Heart right ventricle (tissue), 16 donors: ENCODE data around the gene SLC4A9. TPM values are rescaled to one million over a fixed set of nuclear protein-coding genes. Genes with fewer than 3 reads are reported as not detected.

Experiments
- ATAC-seq, 8 donors: fragments of 200-7000 bp; cut with Tn5 transposase; one replicate each; pipeline ENCODE4 v1.9.1; 2020; ENCODE audit warnings: mild to moderate bottlenecking in 8 of 8, moderate library complexity in 8 of 8, moderate number of reproducible peaks in 1 of 8
- DNase-seq, 2 donors: peaks; one replicate each; pipeline ENCODE4 v3.0.0-alpha.2; 2020
- H3K27ac ChIP-seq, 10 donors: fragments of 200-600 bp; sonication (generic) in 2 of 10; one replicate each; pipeline versions ENCODE4 v1.5.0 to v1.8.0; 2020 to 2022; ENCODE audit warnings: mild to moderate bottlenecking in 3 of 10
- H3K27me3 ChIP-seq, 7 donors: fragments of 200-600 bp; one replicate each; pipeline ENCODE4 v1.8.0; 2021 to 2022; ENCODE audit warnings: mild to moderate bottlenecking in 2 of 7
- H3K36me3 ChIP-seq, 9 donors: fragments of 200-600 bp; sonication (generic) in 1 of 9; one replicate each; pipeline versions ENCODE4 v1.5.0 to v1.8.0; 2020 to 2022; ENCODE audit warnings: mild to moderate bottlenecking in 2 of 9
- H3K4me1 ChIP-seq, 9 donors: fragments of 200-600 bp; sonication (generic) in 1 of 9; one replicate each; pipeline versions ENCODE4 v1.5.0 to v1.8.0; 2020 to 2022; ENCODE audit warnings: mild to moderate bottlenecking in 4 of 9
- H3K4me3 ChIP-seq, 10 donors: fragments of 200-600 bp; sonication (generic) in 2 of 10; one replicate each; pipeline versions ENCODE4 v1.5.0 to v1.8.0; 2020 to 2022; ENCODE audit warnings: mild to moderate bottlenecking in 7 of 10, moderate library complexity in 2 of 10
- H3K9me3 ChIP-seq, 11 donors: fragments of 200-600 bp in 10 of 11; sonication (generic) in 2 of 11; one replicate each; pipeline versions ENCODE4 v1.5.0 to v1.8.0; 2013 to 2022; ENCODE audit warnings: mild to moderate bottlenecking in 2 of 11, control low read depth in 1 of 11, moderate library complexity in 1 of 11
- WGBS, 2 donors: extraction: QIAGEN DNeasy Blood & Tissue Kit; methylation state at CpG; one replicate each; pipeline ENCODE4 v1.1.7; 2013; ENCODE audit warnings: inconsistent platforms in 1 of 2; 5-methylcytosine and 5-hydroxymethylcytosine counted together
- intact Hi-C, 10 donors: fragments of 100-400 bp; cut with DNase I; formaldehyde crosslinking; loops; one replicate each; pipeline versions ENCODE4 v1.11.1 to v1.14.2; 2022
- polyA plus RNA-seq, 2 donors: library from polyadenylated mRNA; stranded (reverse); fragments of 200-250 nt; gene quantifications; one replicate each; pipeline ENCODE4 v1.2.3, GENCODE V29; 2013
- total RNA-seq, 10 donors: library from RNA; stranded (reverse); fragmentation: NEBNext Ultra II Directional in 3 of 10; extraction: Animal tissue kit (Norgen Biotek cat#: 25700) in 3 of 10; gene quantifications; one replicate each; pipeline versions ENCODE4 v1.2.1 to v1.2.4, GENCODE V29; 2021 to 2023
- TF ChIP-seq, protein P1 (sequence below), 9 donors: fragments of 200-600 bp; sonication (generic) in 2 of 9; IDR thresholded peaks; one replicate each; pipeline versions ENCODE4 v1.5.0 to v1.8.0; 2021 to 2022; ENCODE audit warnings: antibody characterized with exemption in 9 of 9, mild to moderate bottlenecking in 5 of 9, moderate library complexity in 1 of 9
- donor health status: Arrhythmogenic right ventricular cardiomyopathy.
- donor health status: ischemic (EF 13 %, LVEDD 7.1; RV severe dilation, severe dysfunction).
- donor health status: healthy with polysubstance abuse.
- donor health status: DM: no; HTN: yes; CAD: no.
- donor health status: DM: no; HTN: no; CAD: no.
- donor health status: ischemic (EF 25% LVEDD 6.9; RV normal size, moderate dysfunction).
- donor health status: ischemic (EF 25% LVEDD 5.7; RV mildly dilated, moderate dysfunction).
- donor health status: healthy.
- donor health status: DM: yes; HTN: yes; CAD: no.
- donor health status: Ischemic cardiomyopathy.
- donor health status: ischemic (EF 35%, LVEDD 5.7; RV mildly dilated, moderate dysfunction).
- donor health status: nonischemic (EF 11% LVEDD 7.7; RV severe dilation, severe dysfunction).
- donor health status: DM: yes; HTN: yes; CAD: no.
- donor health status: PGD.
- donor health status: ischemic (EF 29% LVEDD 5.4; RV normal size, mild dysfunction).
- donor health status: nonischemic (EF 23%, LVEDD 6.1; RV moderate dilation, normal function).

Gene SLC4A9
- total and polyA plus RNA-seq, 12 donors = 0.01 to 0.34 (median 0.20) TPM; not detected in 8

DNA sequence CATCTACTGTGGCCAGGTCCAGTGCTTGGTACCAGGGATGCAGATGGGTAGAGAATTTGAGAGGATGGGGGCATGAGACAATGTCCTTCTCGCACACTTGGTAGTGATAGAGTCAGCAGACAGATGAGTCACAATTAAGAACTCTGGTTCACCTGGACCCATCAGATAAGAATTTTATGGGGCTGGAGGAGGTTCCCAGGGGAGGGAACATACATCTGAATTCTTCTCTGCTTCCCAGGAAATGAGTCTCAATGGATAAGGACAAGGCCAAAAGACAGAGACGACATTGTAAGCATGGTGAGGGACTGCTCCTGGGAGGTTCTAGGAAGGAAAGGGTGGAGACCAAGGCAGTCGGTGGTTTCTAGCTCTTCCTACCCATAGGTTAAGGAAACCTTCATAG, 5.3 kb downstream of the SLC4A9 start:
- Histone ChIP-seq H3K27ac (no peak overlapping the region), H3K36me3 (no peaks in the 10 kb centered on the region), H3K9me3 (no peaks in the 10 kb centered on the region), H3K4me3 (no peak overlapping the region), H3K27me3 (no peaks in the 10 kb centered on the region), H3K4me1 (peaks cover 0 to 8% (median 6%) of the 10 kb centered on the region in 9 donors)
- ATAC-seq (no peak), DNase-seq (no peak)
- TF ChIP-seq, protein P1, sequence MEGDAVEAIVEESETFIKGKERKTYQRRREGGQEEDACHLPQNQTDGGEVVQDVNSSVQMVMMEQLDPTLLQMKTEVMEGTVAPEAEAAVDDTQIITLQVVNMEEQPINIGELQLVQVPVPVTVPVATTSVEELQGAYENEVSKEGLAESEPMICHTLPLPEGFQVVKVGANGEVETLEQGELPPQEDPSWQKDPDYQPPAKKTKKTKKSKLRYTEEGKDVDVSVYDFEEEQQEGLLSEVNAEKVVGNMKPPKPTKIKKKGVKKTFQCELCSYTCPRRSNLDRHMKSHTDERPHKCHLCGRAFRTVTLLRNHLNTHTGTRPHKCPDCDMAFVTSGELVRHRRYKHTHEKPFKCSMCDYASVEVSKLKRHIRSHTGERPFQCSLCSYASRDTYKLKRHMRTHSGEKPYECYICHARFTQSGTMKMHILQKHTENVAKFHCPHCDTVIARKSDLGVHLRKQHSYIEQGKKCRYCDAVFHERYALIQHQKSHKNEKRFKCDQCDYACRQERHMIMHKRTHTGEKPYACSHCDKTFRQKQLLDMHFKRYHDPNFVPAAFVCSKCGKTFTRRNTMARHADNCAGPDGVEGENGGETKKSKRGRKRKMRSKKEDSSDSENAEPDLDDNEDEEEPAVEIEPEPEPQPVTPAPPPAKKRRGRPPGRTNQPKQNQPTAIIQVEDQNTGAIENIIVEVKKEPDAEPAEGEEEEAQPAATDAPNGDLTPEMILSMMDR (IDR thresholded peaks at IDR 0.05) = no peak
- 62 to 66% methylated on average over 3 of the region's 3 CpGs for WGBS, 2 donors
- intact Hi-C loops = loop anchor here in 5 of 10 donors (10.0 kb wide), 5 partner anchors 190 to 370 kb away; partner anchors contain the start of genes CD14 (in 2 of the 5), TMCO6 (in 2 of the 5), CYSTM1 (in 1 of the 5) and IK (in 1 of the 5)

GRCh38 chr5:140365941-140366340, 5.9 kb downstream of the SLC4A9 start:
- intact Hi-C loops = loop anchor here in 5 of 10 donors (10.0 kb wide), 5 partner anchors 191 to 369 kb away; partner anchors contain the start of genes CD14 (in 2 of the 5), TMCO6 (in 2 of the 5), CYSTM1 (in 1 of the 5) and IK (in 1 of the 5)
- no peak overlapping the region for H3K4me3 ChIP-seq

GRCh38 chr5:140366589-140367255, 6.7 kb downstream of the SLC4A9 start:
- H3K27ac ChIP-seq = no peak overlapping the region
- intact Hi-C loops = loop anchor here in 5 of 10 donors (10.0 kb wide), 5 partner anchors 192 to 368 kb away; partner anchors contain the start of genes CD14 (in 2 of the 5), TMCO6 (in 2 of the 5), CYSTM1 (in 1 of the 5) and IK (in 1 of the 5)
- peaks cover 0 to 8% (median 6%) of the 10 kb centered on the region in 9 donors for H3K4me1 ChIP-seq
- no peak overlapping the region for H3K4me3 ChIP-seq
- H3K36me3 ChIP-seq = no peaks in the 10 kb centered on the region
- ATAC-seq (no peak), DNase-seq (no peak)
- TF ChIP-seq, protein P1 (IDR thresholded peaks at IDR 0.05) = no peak
- no peaks in the 10 kb centered on the region for H3K27me3 ChIP-seq
- WGBS, 2 donors = 80 to 85% methylated on average over 7 of the region's 7 CpGs
- H3K9me3 ChIP-seq = no peaks in the 10 kb centered on the region

More at GRCh38 chr5:140365941-140366340, 5.9 kb downstream of the SLC4A9 start:
- Histone ChIP-seq H3K27me3 (no peaks in the 10 kb centered on the region), H3K27ac (no peak overlapping the region), H3K4me1 (peaks cover 0 to 8% (median 6%) of the 10 kb centered on the region in 9 donors), H3K9me3 (no peaks in the 10 kb centered on the region), H3K36me3 (no peaks in the 10 kb centered on the region)
- 94 to 96% methylated on average over 4 of the region's 4 CpGs for WGBS, 2 donors
- DNase-seq (no peak), ATAC-seq (no peak)
- TF ChIP-seq, protein P1 (IDR thresholded peaks at IDR 0.05) = no peak

GRCh38 chr5:140367256-140368013, 7.4 kb downstream of the SLC4A9 start:
- ATAC-seq (no peak), DNase-seq (no peak)
- intact Hi-C loops = loop anchor here in 5 of 10 donors (10.0 kb wide), 5 partner anchors 193 to 367 kb away; partner anchors contain the start of genes CD14 (in 2 of the 5), TMCO6 (in 2 of the 5), CYSTM1 (in 1 of the 5) and IK (in 1 of the 5)
- H3K4me3 ChIP-seq = no peak overlapping the region
- no peaks in the 10 kb centered on the region for H3K27me3 ChIP-seq
- no peaks in the 10 kb centered on the region for H3K9me3 ChIP-seq
- TF ChIP-seq, protein P1 (IDR thresholded peaks at IDR 0.05) = no peak
- H3K36me3 ChIP-seq = no peaks in the 10 kb centered on the region
- H3K4me1 ChIP-seq = peaks cover 0 to 9% (median 6%) of the 10 kb centered on the region in 9 donors
- 85 to 94% methylated on average over 8 of the region's 8 CpGs for WGBS, 2 donors
- no peak overlapping the region for H3K27ac ChIP-seq
